G401.6 (cell line): ENCODE measurements around the gene CD80.
"Not testable (repeated sequence)": the region's sequence is repeated elsewhere in the genome, so short reads cannot be mapped to it uniquely, and the experiment has no call there.

Experiments used
- FAIRE-seq: peaks from 2 replicates; lab custom pipeline; 2012; peaks lifted over from hg19 to GRCh38; lab: Jason Lieb, UNC

CD80 gene

GRCh38 chr3:119582178-119582577, 22.8 kb upstream of the CD80 start:
- no peak for FAIRE-seq

- FAIRE-seq: no peak
Measured at GRCh38 chr3:119580067-119580760, 20.8 kb upstream of the CD80 start.

- FAIRE-seq: no peak
Measured at GRCh38 chr3:119579366-119580066, 20.1 kb upstream of the CD80 start, which contains the start of gene ADPRH. Gene ADPRH, plus strand, starts transcription at chr3:119579492. Its CDS starts 2,678 bp downstream, at chr3:119582170.

DNA sequence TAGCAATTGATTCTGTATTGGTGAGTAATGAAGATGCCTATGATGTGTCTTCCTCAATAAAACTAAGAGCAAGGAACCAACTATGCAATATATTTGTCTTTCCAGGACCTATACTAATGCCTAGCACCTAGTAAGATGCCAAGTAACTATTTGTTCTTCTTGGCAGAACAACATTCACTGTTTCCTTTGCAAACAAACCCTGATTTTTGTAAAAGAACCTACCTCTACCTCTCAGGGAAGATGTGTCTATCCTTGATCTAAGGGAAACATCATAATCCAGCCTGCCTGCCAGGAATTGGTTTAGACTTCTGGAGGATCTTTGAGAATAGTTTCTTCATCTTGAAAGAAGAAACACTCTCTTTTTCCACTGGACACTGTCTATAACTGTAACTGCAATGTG, 16.1 kb upstream of the CD80 start:
- no peak for FAIRE-seq

- FAIRE-seq: no peak
Measured at GRCh38 chr3:119571688-119572087, 12.3 kb upstream of the CD80 start.

GRCh38 chr3:119571230-119571629, 11.8 kb upstream of the CD80 start:
- FAIRE-seq: no peak

- no peak for FAIRE-seq
Measured at GRCh38 chr3:119570229-119570628, 10.8 kb upstream of the CD80 start.

- no peak for FAIRE-seq
Measured at GRCh38 chr3:119569156-119569555, 9.7 kb upstream of the CD80 start.

DNA sequence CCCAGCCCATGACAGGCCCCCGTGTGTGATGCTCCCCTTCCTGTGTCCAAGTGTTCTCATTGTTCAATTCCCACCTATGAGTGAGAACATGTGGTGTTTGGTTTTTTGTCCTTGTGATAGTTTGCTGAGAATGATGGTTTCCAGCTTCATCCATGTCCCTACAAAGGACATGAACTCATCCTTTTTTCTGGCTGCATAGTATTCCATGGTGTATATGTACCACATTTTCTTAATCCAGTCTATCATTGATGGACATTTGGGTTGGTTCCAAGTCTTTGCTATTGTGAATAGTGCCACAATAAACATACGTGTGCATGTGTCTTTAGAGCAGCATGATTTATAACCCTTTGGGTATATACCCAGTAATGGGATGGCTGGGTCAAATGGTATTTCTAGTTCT, 3.9 kb upstream of the CD80 start:
- not testable (repeated sequence) for FAIRE-seq

- FAIRE-seq: no peak
Measured at GRCh38 chr3:119562307-119562961, 3.0 kb upstream of the CD80 start.

DNA sequence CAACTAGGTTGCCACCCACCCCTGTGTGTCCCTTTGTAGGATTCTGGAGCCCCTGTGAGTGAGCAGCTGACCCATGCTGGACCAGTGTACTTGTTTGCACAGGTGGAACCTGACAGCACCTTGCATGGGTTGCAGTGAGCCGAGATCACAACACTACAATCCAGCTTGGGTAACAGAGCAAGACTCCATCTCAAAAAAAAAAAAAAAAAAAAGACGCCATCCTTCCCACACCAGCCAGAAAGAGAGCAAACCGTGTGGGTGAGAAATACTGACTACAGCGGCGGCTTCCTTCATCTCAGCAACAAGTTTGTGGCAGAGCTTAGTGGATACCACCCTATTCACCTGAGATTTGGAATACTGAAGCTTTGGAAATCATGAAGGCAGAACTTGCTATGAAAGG, 746 bp upstream of the CD80 start:
- no peak for FAIRE-seq

- no peak for FAIRE-seq
Measured at GRCh38 chr3:119558626-119559317, 642 bp downstream of the CD80 start.

DNA sequence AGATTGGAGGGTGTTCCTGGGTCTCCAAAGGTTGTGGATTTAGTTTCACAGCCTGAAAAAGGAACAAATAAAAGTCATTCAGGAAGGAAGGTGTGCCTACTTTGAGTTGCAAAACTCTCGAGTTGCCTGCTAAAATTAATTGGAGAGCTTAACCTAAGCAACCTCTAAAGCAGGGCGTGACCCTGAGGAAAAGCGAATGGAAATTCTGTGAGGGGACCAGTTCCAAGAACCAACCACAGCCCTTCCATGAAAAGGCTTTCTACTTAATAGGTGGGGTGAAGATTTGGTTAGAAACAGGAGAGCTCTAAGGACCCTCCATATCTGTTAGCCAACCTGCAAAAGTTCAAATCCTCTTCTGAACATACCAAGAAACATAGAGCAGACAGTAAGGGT, 1.5 kb downstream of the CD80 start:
- no peak for FAIRE-seq

GRCh38 chr3:119557192-119557876, 2.1 kb downstream of the CD80 start:
- no peak for FAIRE-seq

GRCh38 chr3:119555929-119556328, 3.5 kb downstream of the CD80 start:
- no peak for FAIRE-seq

- FAIRE-seq: no peak
Measured at GRCh38 chr3:119555309-119555735, 4.1 kb downstream of the CD80 start.

GRCh38 chr3:119553823-119554415, 5.5 kb downstream of the CD80 start:
- no peak for FAIRE-seq

DNA sequence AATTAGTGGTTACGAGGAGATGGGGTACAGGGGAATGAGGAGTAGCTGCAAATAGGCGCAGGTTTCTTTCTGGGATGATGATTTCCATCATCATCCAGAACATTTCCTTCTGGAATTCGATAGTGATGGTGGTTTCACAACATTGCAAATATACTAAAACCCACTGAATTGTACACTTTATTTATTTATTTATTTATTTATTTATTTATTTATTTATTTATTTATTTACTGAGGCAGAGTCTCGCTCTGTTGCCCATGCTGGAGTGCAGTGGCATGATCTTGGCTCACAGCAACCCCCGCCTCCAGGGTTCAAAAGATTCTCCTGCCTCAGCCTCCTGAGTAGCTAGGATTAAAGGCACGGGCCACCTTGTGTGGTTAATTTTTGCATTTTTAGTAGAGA, 6.5 kb downstream of the CD80 start:
- not testable (repeated sequence) for FAIRE-seq

GRCh38 chr3:119551598-119551997, 7.8 kb downstream of the CD80 start:
- FAIRE-seq: no peak

DNA sequence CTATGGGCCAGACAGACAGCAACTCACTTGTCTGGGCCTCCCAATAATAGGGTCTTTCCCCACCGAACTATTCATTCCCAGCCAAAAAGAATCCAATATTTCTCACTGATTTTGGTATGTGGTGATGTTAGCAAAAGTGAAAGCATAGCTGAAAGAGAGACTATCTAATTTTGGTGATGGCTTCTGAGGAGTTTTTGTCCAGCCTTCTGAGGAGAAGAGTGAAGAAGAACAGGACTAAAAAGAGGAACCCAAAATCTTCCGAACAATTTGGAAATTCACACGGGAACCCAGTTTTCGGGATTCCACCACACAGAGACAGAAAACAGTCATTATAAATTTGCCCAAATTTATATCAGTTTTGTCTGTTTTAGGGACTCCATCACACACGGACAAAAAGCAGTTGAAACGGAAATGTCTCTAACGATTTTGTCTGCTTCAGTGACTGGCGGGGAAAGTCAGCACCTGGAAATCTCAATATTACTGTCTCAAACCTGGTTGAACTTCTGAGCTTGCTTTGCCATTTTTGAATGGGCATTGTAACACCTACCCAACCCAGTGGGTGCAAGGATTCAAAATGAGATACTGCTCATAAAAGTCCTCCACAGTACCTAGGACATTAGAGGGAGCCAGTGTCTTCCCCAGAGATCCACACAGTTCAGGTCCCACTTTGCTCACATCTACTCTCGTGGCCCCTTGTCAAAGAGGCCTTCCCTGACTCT, 9.1 kb downstream of the CD80 start:
- no peak for FAIRE-seq

- no peak for FAIRE-seq
Measured at GRCh38 chr3:119548341-119548740, 11.1 kb downstream of the CD80 start.
